DMS 273 (cell line): ENCODE measurements around the gene SRRM1.
"Not testable (repeated sequence)": the region's sequence is repeated elsewhere in the genome, so short reads cannot be mapped to it uniquely, and the experiment has no call there.

ENCODE experiments used
- DNase-seq: peaks from one replicate; lab custom pipeline; 2025; ENCODE audit not compliant: unreplicated experiment; lab: John Stamatoyannopoulos, UW

SRRM1 gene

GRCh38 chr1:24643363-24644099 is 429 bp downstream of the SRRM1 start:
- DNase-seq: peak; percentile 71

- DNase-seq: no peak
Measured at GRCh38 chr1:24644100-24644384, 940 bp downstream of the SRRM1 start.

- no peak for DNase-seq
Measured at GRCh38 chr1:24648919-24649318, 5.8 kb downstream of the SRRM1 start.

GRCh38 chr1:24652382-24652781 is 9.3 kb downstream of the SRRM1 start:
- DNase-seq: no peak

- no peak for DNase-seq
Measured at GRCh38 chr1:24654010-24654409, 10.9 kb downstream of the SRRM1 start.

- no peak for DNase-seq
Measured at GRCh38 chr1:24656046-24656445, 12.9 kb downstream of the SRRM1 start.

- no peak for DNase-seq
Measured at GRCh38 chr1:24657781-24658180, 14.7 kb downstream of the SRRM1 start.

GRCh38 chr1:24659166-24659904 is 16.2 kb downstream of the SRRM1 start:
- no peak for DNase-seq

GRCh38 chr1:24659993-24660665 is 17.0 kb downstream of the SRRM1 start:
- no peak for DNase-seq

- no peak for DNase-seq
Measured at GRCh38 chr1:24664507-24665033, 21.5 kb downstream of the SRRM1 start.

GRCh38 chr1:24666794-24667193 is 23.7 kb downstream of the SRRM1 start:
- DNase-seq: no peak

GRCh38 chr1:24671372-24671771 is 28.3 kb downstream of the SRRM1 start:
- DNase-seq: not testable (repeated sequence)

- DNase-seq: not testable (repeated sequence)
Measured at GRCh38 chr1:24672686-24673085, 29.6 kb downstream of the SRRM1 start.

- DNase-seq: no peak
Measured at GRCh38 chr1:24673341-24673740, 30.2 kb downstream of the SRRM1 start.

- DNase-seq: not testable (repeated sequence)
Measured at GRCh38 chr1:24678421-24678820, 35.3 kb downstream of the SRRM1 start.

- DNase-seq: peak; percentile 24
Measured at GRCh38 chr1:24679725-24680124, 36.6 kb downstream of the SRRM1 start.

GRCh38 chr1:24683713-24684162 is 40.6 kb downstream of the SRRM1 start:
- no peak for DNase-seq

GRCh38 chr1:24688033-24688432 is 44.9 kb downstream of the SRRM1 start:
- DNase-seq: no peak

- peak; percentile 88 for DNase-seq
Measured at GRCh38 chr1:24688621-24689195, 45.6 kb downstream of the SRRM1 start.

- DNase-seq: no peak
Measured at GRCh38 chr1:24691051-24691450, 47.9 kb downstream of the SRRM1 start.

GRCh38 chr1:24692351-24692980 is 49.4 kb downstream of the SRRM1 start:
- DNase-seq: no peak
